ENCODE data around the gene IPO11.
"Not testable (repeated sequence)": the region's sequence is repeated elsewhere in the genome, so short reads cannot be mapped to it uniquely, and the experiment has no call there.

The IPO11 gene

DNA sequence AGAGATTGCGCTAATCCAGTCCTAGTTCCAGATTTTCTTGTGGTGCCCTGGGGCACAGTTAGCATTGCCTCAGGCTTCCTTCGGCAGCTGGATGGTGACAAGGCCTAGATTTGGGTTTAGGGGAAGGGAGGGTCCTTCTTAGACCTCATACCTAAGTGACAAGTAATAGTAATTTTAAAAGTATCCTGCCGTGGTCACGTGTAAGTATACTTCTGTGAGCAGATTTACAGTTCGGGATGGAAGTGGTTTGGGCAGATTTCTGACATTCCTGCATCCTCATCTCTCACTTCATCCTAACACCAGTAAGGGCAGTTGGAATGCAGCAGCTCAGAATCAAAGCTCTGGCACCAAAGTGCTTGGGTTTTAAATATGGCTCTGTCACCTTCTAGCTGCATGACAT lies 237.6 kb downstream of the IPO11 start:
- no peak for DNase-seq

- no peak for DNase-seq
Measured at GRCh38 chr5:62652225-62652624, 239.7 kb downstream of the IPO11 start.

DNA sequence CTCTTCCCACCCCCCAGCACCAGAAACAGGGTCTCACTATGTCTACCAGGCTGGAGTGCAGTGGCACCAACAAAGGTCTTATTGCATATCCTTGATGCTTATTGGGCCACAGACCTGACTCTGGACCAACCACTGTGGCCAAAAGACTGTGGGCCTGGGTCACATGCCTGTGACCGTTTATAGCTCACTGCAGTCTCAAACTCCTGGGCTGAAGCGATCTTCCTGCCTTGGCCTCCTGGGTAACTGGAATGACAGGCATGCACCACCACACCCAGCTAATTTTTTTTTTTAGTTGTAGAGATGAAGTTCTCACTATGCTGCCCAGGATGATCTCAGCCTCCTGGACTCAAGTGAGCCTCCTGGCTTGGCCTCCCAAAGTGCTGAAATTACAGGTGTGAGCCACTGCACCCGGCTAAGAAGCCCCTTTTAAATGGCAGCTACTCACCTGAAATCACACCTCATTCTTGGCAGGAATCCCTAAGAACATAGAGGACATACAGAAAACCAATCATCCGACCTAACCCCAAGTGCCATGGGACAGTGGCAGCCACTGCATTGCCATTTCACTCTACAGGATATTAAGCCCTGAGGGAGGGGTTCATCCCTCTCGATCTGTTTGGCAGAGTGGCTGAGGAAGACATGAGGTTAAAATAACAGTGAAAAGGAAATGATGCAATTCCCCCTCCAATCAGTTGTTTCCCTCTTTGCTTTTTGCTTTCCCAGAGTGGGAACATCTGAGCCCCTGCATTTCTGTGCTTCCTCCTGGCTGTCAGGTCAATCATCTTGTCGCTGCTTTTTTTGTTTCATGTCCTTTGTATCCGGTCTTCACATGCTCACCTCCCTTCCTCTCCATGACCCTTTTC lies 240.7 kb downstream of the IPO11 start:
- DNase-seq: peak in 1 of 2 donors; percentile 12

DNA sequence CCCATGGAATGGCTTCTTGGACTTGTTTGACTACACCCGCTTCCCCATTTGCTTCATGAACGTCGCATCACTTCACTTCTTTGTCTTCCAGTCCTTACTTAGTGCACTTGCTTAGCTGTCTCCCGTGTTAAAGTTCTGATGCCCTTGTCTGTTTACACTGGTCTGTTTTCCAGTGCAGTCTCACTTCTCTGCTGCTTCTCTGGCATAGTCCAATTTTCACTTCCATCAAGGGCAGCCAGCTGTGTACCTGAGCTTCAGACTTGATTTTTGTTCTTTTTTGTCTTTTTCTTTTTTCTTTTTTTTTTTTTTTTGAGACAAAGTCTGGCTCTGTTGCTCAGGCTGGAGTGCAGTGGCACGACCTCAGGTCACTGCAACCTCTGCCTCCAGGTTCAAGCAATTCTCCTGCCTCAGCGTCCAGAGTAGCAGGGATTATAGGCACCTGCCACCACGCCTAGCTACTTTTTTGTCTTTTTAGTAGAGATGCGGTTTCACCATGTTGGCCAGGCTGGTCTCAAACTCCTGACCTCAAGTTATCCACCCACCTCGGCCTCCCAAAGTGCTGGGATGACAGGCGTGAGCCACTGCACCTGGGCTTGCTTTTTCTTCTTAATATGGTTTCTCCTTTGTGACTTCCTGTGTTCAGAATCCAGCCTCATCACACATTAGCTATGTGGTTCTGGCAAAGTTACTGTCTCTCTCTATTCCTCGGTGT lies 241.5 kb downstream of the IPO11 start:
- DNase-seq: no peak

DNA sequence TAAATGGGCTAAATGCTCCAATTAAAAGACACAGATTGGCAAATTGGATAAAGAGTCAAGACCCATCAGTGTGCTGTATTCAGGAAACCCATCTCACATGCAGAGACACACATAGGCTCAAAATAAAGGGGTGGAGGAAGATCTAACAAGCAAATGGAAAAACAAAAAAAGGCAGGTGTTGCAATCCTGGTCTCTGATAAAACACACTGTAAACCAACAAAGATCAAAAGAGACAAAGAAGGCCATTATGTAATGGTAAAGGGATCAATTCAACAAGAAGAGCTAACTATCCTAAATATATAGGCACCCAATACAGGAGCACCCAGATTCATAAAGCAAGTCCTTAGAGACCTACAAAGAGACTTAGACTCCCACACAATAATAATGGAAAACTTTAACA lies 245.2 kb downstream of the IPO11 start:
- DNase-seq: not testable (repeated sequence)

DNA sequence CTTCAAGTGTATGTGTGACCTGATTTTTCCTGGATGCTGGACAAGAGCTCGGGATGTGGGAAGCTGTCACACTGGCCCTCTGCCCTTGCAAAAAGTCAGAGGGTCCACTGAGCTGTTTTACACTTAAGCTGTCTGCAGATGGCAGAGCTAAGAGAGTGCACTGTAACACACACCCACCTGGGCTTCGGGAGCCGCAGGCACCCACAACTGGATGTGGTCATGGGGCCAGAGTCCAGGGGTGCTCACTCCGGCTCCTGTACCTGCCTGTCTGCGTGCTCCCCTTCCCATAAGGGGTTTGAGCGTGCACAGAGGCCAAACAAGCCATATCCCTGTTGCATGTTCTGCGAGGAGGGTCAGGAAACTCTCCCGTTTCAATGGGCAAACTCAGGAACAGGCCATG lies 248.6 kb downstream of the IPO11 start:
- no peak for DNase-seq

DNA sequence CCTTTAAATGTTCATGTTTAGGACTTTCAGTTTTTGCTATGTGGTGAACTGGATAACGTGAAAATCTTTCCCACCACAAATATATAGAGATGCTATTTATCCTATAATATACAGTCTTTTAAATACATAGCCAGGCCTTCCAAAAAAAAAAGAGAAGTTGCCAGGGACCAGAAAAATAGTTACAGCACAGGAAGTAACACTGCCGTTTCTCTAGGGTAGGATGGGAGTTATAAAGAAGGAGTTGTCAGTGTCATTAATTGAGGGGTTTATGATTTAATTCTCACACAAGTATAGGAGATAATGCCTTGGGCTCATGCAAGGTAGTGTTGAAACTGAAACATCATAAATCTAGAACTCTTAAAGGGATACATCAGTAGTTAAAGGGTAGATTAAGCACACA lies 250.0 kb downstream of the IPO11 start:
- peak in 1 of 2 donors; percentile 7 for DNase-seq

GRCh38 chr5:62671479-62671878 lies 258.9 kb downstream of the IPO11 start:
- no peak for DNase-seq

DNA sequence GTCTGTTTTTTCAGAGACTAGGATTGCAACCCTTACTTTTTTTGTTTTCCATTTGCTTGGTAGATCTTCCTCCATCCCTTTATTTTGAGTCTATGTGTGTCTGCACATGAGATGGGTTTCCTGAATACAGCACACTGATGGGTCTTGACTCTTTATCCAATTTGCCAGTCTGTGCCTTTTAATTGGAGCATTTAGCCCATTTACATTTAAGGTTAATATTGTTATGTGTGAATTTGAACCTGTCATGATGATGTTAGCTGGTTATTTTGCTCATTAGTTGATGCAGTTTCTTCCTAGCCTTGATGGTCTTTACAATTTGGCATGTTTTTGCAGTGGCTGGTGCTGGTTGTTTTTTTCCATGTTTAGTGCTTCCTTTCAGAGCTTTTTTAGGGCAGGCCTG lies 264.0 kb downstream of the IPO11 start:
- DNase-seq: not testable (repeated sequence)
